SIG-M5 (cell line): ENCODE results near the gene PRKCE.

Source experiments
- DNase-seq: peaks from one replicate; lab custom pipeline; 2025; lab: John Stamatoyannopoulos, UW

Gene PRKCE

DNA sequence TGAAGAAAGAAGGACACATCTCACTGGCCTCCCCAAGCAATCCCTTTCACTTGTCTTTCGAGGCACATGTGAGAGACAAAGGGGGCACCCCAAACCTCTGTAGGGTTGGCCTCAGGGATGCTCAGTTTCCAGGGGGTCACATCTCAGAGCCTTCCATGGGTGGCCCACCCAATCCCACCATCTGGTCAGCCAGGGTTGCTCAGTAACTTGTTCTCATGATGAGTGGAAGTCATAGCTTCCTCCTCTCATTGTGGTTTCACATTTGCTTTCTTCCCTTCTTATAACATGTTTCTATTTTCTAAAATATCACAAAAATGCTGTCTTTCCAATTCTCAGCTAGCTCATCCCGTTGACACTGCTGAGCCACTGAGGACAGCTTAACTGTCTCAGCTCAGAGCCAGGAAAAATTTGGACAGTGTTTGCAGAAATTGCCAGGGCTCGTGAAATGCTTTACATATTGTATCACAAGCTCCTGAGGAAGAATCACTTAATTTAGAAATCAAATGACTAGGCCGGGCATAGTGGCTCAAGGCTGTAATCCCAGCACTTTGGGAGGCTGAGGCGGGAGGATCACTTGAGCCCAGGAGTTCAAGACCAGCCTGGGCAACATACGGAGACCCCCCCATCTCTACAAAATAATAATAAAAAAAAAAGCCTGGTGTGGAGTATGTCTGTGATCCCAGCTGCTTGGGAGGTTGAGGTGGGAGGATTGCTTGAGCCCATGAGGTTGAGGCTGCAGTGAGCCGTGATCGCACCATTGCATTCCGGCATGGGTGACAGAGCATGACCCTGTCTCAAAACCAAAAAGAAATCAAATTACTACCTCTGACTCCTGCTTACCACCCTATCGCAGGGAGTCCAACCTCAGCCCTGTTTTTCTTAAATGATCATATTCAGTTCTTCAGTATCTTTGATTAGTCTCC lies 129.3 kb downstream of the PRKCE start:
- no peak for DNase-seq

DNA sequence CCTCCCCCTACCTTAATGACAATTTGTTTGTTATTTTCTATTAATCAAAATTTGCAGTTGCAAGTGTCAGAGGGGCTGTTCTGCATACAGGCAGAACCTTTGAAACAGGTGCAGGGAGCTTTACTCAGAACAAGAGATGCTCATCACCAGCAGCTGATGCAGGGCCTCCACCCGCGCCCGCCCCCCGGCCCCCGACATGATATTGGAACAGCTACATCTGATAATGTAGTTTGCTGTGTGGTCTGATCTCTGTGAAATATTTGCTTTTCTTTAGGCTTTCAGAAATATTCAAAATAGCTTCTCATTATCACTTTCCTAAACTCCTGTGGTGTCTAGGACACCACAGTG lies 130.0 kb downstream of the PRKCE start:
- DNase-seq = no peak

DNA sequence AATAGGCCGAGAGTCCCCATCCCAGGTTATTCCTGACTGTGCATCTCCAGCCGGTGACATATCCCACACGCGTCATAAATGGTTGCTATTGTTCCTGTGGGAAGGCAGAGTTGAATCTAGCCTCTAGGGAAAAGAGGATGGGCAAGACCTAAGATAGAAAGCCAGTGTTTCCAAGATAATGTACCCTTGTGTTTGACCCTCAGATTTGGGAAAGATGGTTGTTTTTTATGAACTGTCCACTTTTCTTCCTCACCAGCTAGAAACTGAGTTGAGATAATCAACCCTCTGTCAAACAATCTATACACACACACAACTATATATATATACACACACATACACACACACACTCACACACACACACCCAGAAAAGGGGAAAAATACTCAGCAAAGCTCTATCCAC lies 131.0 kb downstream of the PRKCE start:
- no peak for DNase-seq

DNA sequence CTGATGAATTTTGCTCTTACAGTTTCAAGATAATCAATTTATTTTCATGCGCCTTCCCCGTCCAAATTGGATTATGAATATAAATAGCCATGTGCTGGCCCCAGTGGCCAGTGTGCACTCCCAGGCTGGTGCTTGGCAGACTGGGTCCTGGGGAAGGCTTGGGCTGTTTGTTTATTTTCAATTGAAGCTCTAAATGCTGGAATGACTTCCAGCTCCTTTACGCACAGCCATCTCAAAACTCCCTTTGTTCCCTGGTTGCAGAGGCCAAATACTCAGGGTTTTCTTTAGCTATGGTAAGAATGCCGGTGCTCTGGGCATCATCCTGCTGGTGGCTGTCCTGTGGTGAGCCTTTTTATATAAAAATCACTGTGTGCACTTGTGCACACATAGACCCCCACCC lies 131.5 kb downstream of the PRKCE start:
- no peak for DNase-seq

DNA sequence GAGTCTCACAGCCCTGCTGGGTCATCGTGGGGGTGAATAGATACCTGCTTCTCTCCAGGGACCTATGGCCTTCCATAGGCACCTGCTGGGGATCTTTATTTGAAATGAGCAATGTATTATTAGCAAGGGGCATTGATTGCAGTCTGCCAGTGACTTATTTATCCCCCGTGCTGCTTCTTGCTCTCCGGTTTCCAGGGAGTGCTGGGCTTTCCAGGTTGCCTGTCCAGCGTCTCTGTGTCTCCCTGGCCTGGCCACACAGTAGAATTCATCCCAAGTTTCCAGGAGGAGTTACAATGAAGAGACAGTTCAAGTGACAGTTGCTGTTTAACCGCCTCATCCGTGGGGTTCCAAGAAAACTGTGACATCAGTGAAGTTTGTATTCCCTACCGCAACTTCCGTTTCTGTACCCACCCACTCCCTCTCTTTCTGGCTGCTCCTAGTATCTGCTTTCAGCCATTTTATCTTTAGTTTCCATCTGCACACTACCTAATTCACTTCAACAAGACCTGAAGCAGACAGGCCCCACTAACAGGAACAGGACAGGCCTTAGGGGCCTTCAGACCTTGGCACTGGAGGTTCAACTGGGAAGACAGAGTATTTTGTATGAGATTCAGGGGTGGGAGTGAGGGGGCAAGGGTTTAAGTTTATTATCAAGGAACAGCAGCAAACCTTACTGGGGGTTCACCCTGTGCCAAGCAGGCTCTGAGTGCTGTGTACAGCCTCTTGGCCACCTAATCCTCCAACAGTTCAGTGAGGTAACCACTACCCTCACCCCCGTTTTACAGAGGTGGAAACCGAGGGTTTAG lies 134.8 kb downstream of the PRKCE start:
- DNase-seq = no peak

DNA sequence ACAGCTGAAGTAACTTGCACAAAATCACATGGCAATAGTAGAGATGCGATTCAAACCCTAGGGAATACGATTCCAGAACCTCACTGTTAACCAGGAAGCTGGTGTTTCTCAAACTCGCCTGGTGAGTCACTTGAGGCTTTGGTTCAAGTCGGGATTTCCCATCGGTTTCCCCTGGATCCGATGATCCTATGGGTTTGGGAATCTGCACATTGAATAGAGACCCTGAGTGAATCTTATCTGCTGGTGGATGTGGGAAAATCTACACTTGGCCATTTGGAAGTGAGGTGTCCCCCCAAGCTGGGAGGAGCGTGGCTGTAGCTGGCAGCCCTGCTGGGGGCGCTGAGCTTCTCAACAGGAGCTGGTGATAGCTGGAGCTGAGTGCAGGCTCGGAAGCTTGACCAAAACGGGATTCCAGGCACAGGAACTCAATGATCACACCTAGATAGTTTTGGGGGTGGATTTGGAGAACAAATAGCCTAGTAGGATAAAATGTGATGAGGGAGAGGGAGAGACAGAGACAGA lies 135.4 kb downstream of the PRKCE start:
- no peak for DNase-seq

DNA sequence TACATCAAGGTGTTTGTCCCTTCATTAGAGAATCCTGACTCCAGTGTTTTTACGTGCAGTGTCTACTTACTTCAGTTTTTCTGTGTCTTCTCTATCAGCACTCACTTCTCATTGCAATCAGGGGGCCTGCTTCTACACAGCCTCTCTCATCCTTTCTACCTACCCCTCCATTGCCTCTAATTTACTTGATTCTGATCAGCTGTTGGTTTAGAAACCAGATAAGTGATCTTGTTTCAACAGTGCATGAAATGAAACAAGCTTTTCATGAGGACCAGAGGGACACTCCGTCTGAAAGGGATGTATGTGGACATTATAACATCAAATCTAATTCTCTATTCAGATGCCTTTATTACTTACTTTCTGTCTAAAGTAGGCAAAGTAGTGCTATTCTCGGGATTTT lies 136.9 kb downstream of the PRKCE start:
- no peak for DNase-seq

DNA sequence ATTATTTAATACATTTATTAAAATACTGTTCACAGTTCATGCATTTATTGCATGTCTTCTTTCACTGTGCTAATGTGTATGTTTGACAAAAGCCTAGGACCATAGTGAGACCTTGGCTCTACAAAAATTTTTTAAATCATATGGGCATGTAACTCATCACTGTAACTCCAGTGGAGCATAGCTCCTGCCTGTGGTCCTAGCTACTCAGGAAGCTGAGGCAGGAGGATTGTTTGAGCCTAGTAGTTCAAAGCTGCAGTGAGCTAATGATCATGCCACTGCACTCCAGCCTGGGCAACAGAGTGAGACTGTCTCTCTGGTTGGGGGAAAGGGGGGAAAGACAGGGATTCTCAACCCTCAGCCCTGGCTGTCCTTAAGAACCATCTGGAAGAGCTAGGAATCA lies 137.8 kb downstream of the PRKCE start:
- no peak for DNase-seq

DNA sequence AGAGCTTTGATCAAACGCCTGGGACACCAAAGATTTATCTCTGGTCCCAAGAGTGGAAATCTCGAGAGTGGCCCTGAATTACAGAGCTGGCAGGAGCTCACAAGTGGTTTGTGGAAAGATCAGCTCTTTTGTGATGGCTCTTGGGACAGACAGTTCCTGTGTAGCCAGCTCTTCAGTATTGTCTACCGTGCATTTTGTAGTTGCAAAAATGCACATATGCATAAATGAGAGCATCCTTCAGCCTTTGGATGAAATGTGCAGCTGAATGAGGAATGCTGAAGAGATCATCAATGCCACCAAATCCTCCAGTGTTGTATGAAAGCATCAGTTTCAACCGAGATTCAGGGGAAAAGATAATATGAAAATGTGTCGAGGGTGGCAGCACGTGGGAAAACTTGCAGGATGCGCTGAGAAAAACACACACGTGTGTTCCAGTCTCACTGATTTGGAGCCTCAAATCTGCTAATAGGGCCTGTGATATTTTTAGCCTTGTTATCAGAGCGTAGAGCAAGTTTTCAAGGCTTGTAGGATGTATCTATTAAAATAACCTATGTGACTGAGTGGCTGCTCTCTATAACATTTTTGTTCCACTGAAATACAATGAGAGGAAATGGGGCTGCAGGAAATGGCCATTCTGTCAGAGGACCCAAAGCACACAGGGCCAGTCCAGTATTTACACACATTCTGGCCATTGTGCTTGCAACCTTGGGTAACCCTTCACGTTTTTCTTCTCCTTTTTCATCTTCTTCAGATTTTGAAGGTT lies 138.7 kb downstream of the PRKCE start:
- DNase-seq = no peak

DNA sequence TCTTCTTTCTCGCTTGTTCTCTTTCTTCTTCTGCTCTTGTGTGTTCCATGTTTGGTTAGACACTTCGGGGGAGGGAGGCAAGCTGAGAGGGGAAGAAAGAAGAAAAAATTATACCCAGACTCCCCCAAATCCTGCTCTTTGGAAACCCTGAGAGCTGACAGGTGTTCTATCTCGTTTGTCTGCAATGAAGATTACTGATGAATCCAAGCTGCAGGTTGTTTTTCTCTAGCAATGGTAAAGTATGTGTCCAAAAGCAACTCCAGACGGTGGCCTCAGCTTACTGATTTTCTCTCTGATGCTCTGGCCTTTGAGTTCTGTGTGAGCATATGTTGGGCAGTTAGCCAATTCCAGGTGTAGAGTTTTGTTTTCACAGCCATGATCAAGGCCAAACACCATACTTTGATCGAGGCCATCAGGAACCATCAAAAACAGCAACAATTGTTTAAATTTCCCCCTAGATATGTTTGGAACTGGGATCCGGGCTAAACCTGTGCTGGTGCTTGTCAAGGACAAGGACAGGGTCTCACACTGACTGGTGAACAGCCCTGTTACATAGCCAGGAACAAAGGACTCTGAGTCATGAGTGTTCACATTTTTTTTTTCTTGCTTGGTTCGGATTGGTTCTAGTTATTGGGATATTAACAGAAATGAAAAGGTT lies 142.0 kb downstream of the PRKCE start:
- DNase-seq = no peak

DNA sequence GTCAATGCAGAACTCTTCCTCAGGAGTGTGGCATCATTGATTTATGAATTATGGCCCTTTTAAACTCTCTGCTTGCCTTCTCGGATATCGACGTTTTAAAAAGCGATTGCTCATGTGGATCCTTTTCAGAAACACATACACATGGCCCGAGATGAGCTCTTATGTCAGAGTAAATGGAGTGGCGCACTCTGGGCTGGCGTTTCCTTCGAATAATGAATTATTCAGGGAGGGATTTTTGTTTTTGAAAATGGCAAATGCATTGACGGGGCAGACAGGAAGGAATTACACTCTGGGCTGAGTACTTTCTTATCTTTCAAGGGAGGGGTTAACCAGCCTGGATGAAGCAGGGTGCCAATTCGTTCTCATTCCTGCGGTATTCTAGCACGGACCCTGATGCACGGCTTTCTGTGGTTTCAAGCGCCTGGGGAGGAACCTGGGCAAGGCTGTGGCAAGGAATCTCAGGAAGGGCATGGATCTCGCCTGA lies 142.7 kb downstream of the PRKCE start:
- DNase-seq = no peak

DNA sequence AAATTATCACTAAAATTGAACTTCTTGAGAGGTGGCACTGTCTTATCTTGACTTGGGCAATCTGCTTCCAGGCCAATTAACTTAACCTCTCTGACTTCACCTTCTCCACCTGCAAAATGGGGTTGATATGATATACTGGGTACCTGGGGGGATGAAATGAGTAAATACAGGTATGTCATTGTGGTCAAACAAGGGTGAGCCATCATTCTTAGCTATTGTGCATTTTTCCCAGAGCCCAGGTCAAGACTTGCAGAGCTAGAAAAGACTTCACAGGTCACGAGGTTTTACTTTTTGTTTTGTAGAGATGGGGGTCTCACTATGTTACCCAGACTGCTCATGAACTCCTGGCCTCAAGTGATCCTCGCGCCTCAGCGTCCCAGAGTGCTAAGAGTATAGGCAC lies 145.0 kb downstream of the PRKCE start:
- no peak for DNase-seq

DNA sequence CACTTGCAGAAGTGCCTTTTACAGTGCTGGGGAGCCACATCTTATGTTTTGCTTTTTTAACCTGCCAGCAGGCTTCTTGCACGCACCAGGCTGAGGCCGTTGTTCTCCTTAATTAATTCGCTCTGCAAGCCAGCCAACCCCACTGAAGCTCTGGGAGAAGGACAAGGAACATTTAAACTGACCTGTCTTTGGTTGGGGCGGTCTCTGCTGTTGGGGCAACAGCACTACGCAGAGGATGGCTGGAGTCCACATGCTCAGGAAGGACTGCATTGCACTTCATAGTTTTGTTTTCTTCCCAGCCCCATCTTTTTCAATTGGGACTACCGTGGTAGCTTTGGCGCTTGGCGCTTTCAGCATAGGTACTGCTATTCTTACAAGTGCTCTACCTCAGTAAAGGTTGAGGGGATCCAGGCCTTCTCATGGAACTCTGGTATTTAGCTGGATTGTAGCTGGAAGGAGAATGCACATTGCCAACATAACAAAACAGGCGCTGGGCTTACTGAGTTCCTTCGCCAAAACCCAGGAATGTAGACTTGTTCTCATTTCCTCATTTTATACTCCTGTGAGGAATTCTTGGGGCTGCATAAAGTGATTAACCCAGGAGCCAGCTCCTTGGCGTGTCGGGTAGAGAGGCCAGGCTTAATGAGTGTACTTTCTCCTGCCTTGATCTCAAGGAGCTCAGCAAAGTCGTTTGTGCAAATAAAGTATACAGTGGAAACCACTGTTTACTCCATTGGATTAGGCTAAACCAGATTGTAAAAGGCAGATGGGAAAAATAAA lies 146.2 kb downstream of the PRKCE start:
- no peak for DNase-seq

DNA sequence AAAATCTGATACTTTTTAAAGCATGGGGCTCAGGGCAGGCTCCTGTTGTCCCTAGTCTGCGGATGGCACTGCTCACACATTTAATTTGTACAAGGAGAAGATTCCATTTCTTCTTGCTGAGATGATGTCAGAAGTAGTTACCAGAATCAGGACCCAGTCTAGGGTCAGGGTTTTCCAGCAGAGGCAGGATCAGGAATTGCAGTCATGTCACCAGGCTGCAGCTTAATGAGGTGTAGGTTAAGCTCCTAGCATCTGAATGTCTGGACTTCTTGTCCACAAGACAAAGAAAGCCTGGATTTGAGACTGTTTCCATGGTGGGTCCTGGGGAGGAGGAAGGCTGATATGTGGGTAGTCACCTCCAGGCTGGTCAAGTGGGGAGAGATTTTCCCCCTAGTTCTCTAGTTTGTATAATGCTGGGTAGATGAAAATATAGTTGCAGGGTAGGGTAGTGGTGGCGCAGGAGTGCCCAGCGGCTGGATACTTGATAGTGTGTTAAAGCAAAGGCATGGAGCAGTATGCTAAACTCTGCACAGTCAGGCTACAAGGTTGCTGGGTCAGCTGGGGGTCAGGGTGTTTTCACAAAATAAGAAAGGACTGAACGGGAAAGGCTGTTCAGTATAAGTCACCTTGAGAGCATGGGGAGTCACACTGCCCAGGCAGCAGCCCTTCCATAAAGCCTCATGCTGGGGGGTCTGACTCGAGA lies 148.4 kb downstream of the PRKCE start:
- no peak for DNase-seq

DNA sequence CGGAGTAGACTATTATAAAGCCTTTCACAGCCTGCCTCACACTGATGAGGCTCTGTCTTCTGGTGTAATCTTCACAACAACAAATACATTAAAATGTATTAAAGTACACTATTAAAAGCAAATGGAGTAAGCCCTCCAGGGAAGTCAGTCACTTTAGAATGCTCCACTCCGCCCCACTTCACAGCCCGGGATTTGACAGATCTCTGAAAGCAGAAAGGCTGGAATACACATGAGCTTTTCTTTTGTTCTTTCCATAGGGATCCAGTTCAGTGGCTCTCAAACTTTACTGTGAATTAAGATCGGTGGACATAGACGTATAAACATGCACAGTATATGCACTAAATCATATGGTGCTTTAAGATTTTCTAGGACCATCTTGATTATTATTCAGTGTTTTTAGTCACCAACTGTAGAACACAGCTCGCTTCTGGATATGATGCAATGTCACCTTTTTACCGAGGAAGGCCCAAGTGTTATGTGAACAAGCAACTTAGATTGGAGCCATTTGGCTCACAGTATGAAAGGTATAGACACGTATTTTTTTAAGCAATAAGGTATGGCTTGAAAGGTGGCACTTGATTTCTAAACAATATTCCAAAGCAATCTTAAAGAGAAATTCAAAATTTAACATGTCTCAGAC lies 151.1 kb downstream of the PRKCE start:
- DNase-seq = no peak

DNA sequence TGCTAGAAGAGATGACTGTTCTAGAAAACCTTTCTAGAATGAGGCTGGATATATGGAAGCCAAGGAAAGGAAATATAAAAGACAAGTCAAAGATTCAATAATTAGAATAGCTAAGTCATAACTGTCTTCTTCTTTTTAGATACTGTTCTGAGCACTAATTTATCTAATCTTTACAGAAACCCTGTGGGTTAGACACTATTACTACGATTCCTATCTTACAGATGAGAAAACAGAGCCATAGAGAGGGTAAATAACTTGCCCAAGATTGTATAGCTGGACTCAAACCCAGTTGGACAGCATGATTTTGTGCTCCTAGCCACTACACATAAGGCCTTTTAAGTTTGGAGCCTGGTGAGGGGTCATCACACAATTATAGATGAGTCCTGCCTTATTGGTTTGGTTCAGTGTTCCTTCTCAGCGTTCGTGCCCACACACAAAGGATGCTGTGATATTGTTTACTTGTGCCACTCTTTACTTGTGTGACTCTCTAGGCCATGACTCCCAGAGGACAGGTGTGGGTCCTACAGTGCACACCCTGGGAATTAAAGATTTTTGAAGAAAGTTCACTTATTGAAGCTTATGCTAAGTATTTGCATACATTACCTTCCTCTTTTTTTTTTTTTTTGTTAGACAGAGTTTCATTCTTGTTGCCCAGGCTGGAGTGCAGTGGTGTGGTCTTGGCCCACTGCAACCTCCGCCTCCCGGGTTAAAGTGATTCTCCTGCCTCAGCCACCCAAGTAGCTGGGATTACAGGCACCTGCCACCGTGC lies 153.7 kb downstream of the PRKCE start:
- DNase-seq = no peak

DNA sequence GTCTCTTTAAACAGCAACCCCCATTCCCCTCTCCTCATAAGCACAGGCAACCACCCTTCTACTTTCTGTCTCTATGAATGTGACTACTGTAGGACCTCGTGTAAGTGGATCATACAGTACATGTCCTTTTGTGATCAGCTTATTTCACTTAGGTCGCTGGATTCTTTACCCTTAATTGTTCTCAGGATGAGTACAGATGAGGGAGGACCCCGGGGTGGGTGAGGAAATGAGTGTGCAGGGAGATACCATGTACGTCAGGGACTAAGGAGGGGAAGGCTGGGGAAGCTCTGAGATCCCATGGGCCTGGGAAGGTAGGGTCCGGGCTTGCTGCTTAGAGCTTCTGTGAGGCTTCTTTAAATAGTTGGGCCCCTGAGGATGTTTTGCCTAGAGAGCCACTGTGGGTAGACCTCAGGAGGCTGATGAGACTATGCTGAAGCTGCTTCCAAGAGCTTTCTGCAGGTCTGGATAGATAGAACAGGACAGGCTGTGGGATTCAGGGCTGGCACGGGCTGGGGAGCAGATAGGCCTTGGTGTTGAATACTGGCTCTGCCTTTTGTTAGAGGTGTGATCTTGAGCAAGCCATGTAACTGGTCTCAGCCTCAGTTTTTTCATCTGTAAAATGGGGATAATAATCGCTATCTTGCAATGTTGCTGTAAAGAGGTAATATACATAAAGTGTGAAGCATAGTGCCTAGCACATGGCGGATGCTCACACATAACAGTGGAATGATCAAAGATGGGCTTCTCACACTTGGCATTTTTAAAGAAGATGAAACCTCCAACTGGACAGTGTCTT lies 155.3 kb downstream of the PRKCE start:
- DNase-seq = no peak

DNA sequence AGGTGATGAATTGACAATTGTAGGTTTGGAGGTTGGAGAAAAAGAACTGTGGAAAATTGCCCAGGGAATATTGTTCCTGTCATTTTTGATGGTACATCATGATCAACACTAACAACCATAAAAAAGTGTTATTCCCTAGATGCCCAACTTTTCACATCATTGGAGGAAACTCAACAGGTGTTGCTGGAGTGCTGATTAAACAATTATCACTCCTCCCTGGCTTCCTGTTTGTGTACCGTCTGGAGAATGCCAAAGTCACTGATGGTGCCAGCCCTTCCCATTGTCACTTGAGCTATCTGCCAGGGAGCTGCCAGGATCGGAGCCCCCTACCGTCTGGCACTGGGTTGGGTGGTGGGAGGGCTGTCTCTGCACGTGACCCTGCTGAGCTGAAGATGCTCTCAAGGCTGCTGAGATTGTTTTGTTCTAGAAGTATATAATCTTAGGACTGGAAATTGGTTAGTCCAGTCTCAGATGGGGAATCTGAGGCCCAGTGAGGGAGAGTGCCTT lies 156.9 kb downstream of the PRKCE start:
- DNase-seq = no peak
